Measurements from ENCODE around the gene PNMA6E. TPM values are rescaled to one million over a fixed set of nuclear protein-coding genes. Genes with fewer than 3 reads are reported as not detected.

The PNMA6E gene
- not detected for polyA plus RNA-seq (2012; ENCODE audit: low read depth, missing spikeins)

DNA sequence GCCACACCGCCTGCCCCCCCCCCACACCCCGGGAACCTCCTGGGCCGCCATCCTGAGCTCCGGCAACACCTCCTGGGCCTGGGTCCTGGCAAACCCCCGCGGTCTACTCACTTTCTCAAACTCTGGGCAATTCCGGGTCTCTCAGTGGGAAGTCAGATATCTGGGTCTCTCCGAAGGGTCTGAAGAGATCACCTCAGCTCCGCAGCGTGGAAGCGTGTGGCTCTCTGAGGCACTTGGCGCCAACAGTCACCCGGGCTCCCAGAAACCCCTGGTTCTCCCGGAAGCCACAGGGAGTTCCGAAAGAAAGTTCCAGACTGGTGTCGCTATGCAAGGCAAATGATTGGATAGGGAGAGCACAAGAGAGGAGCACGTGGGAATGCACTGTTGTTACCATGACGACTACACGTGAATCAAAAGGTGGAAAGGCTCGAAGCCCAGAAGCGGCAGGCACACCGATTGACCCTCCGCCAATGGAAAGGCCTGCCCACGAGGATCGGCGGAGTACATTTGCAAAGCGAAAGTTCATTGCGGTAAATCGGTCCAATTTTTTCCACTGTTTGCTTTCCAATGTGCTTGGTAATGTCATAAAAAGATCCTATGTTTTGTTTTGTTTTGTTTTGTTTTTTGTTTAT, at the start of gene PNMA6E:
Gene PNMA6E, minus strand, starts transcription at position 218 of the 632 bp plus-strand sequence. CDS start 2,501 bp downstream, outside the sequence.
- DNase-seq (ENCODE audit: insufficient read length, low spot score) (no peak), FAIRE-seq (no peak)
- TF ChIP-seq POLR2A (IDR thresholded peaks at IDR 0.05; ENCODE audit: low read depth, low read length) (no peak), TAF1 (IDR thresholded peaks at IDR 0.05; ENCODE audit: low read depth, low read length) (no peak), POLR2AphosphoS5 (IDR thresholded peaks at IDR 0.05; ENCODE audit: low read depth, low read length) (no peak), POU2F2 (IDR thresholded peaks at IDR 0.05; ENCODE audit: low read depth, low read length) (no peak), PAX5 (IDR thresholded peaks at IDR 0.05; ENCODE audit: insufficient read depth, low read length, severe bottlenecking) (no peak)

DNA sequence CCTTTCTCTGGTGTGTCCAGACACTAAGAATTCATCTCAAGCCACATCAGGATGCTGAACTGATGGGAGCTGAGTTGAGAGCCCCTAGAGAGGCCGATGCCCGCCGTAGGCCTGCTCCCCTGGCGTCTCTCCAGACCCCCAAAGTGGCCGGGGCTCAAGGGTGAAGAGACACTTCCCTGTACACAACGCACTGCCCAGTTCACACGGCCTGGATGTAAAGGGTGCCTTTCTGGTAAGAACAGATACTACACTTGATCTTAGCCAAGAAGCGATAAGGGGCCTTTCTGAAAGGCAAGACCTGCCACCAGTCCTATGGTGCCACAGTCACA, 49.8 kb upstream of the PNMA6E start:
- TF ChIP-seq PAX5 (IDR thresholded peaks at IDR 0.05; ENCODE audit: insufficient read depth, low read length, severe bottlenecking): no peak
- no peak for TF ChIP-seq POU2F2 (IDR thresholded peaks at IDR 0.05; ENCODE audit: low read depth, low read length)
- TF ChIP-seq POLR2A (IDR thresholded peaks at IDR 0.05; ENCODE audit: low read depth, low read length): no peak
- no peak for TF ChIP-seq POLR2AphosphoS5 (IDR thresholded peaks at IDR 0.05; ENCODE audit: low read depth, low read length)
- TF ChIP-seq TAF1 (IDR thresholded peaks at IDR 0.05; ENCODE audit: low read depth, low read length): no peak
- TF ChIP-seq SPI1 (IDR thresholded peaks at IDR 0.05; ENCODE audit: low read depth, low read length): no peak
- FAIRE-seq (no peak), DNase-seq (ENCODE audit: insufficient read length, low spot score) (no peak)

DNA sequence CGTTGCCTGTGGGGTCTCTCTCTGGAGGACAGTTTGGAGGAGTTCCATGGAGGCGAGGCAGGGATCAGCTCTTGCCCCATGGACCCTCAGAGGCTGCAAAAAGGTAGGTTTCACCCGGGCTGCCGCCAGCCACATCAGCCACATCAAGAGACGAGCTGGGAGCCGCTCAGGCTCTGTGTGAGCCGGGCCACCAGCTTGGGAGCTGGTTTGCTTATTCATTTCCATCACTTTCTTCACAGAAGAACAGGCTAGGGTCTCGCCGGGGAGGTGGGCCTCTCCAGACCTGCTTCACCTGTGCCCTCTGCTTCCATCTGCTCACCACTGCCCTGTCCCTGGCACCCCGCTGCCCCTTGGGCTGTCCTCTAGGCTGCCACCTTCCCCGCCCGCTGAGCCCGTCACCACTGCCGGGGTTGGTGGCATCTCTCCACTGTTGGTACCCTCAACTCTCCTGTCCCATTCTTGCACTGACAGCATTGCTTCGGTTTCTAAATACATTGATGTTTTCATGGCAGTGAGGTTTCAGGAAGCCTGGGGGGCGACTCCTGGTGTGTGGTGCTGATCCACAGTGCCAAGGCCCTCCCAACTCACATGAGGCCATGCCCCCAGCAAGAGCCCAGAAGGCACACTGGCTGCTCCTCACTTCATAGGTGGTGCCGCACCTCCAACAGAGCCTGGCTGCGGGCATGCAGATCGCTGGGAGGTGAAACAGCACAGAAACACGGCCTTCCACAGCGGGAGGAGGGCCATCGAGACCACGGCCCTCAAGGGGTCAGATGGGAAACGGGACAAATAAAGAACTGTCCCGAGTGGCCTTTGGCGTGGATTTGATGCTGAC, 49.2 kb upstream of the PNMA6E start:
- no peak for DNase-seq (ENCODE audit: insufficient read length, low spot score)
- TF ChIP-seq TAF1 (IDR thresholded peaks at IDR 0.05; ENCODE audit: low read depth, low read length) (no peak), PAX5 (IDR thresholded peaks at IDR 0.05; ENCODE audit: insufficient read depth, low read length, severe bottlenecking) (no peak), POU2F2 (IDR thresholded peaks at IDR 0.05; ENCODE audit: low read depth, low read length) (no peak), POLR2AphosphoS5 (IDR thresholded peaks at IDR 0.05; ENCODE audit: low read depth, low read length) (no peak), POLR2A (IDR thresholded peaks at IDR 0.05; ENCODE audit: low read depth, low read length) (no peak), SPI1 (IDR thresholded peaks at IDR 0.05; ENCODE audit: low read depth, low read length) (no peak)
- no peak for FAIRE-seq

DNA sequence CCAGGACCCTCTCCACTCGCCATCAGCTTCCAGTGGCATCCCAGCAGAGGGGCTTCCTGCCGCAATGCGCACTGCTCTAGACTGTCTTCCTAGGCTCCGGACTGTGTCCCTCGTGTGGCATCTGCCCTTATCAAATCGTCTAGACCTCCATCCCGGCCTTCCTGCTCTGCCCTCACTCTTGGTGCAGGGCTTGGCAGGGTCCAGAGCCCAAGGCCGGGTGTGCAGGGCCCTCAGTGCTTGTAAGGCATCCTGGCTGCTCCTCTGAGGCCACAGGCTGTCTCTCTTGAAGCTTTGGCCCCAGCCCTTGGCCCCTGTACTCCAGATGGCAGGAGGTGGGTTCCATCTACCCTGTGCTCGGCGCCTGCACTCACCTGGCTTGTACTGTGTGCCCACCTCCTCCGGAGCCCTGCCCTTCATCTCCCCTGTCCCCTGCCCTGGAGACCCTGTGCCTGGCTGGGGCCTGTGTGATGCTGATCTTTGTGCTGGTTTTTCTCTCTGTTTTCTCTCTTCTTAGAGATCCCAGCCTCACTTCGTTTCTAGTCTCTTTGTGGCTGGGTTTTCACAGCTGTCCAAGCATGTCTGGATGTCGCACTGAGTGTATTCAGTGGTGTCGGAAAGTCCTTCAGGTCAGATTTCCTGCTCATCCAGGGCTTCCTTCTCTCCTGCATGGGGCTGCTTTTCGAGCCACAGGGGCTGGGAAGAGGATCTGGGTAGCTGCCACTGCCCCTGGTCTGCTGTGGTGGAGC, 48.4 kb upstream of the PNMA6E start:
- TF ChIP-seq POLR2AphosphoS5 (IDR thresholded peaks at IDR 0.05; ENCODE audit: low read depth, low read length) (no peak), PAX5 (IDR thresholded peaks at IDR 0.05; ENCODE audit: insufficient read depth, low read length, severe bottlenecking) (no peak), POU2F2 (IDR thresholded peaks at IDR 0.05; ENCODE audit: low read depth, low read length) (no peak), POLR2A (IDR thresholded peaks at IDR 0.05; ENCODE audit: low read depth, low read length) (no peak), SPI1 (IDR thresholded peaks at IDR 0.05; ENCODE audit: low read depth, low read length) (no peak), TAF1 (IDR thresholded peaks at IDR 0.05; ENCODE audit: low read depth, low read length) (no peak)
- no peak for DNase-seq (ENCODE audit: insufficient read length, low spot score)
- no peak for FAIRE-seq

DNA sequence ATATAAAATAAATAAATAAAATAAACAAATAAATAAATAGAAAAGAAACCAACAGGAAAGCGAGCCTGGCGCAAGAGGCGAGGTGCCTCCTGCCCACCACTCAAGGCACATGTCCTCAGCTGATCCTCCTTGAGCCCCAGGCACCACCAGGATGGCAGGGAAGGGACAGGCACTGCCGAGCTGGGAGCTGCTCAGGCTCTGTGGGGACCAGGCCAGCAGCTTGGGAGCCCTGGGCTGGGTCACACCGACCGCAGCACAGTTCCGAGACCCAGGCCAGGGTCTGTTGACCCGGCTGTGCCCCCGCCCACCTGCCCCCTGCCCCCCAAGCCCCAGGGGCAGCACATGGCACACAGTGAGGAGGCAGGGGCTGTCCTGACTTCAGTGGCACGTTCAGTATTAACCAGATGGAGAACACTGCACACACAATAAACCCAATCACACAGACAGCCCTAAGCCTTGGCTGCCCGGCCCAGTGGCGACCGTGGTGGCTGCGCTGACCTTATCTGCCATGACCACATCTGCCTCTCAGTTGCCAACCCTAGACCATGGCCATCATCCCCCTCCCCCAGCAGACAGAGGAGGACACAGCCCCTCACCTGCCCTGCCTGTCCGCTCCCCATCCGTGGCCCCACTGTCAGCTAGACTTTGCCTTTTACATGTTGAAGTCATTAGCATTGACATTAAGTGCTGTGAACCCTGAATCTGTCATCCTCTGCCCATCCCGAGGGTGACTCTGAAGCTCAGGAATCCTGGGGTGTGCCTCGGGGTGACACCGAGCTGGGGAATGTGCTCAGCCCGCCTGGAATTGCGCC, 47.6 kb upstream of the PNMA6E start:
- DNase-seq (ENCODE audit: insufficient read length, low spot score): no peak

DNA sequence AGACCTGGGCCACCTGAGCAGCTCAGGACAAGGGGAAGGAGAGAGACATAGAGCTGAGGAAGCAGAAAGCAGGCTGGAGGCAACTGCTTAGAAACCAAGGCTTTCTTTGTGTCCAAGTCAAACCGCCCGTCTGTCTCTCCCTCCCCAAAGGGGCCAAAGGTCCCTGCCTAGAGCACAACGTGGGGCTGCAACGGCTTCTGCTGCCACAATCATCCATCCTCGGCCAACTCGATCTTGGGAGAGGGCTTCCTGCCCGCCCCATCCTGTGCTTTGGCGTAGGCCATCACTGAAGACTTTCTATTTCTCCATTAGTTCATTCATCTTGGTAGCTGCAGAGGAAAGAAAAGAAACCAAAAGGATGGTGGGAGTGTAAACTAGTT, 46.4 kb upstream of the PNMA6E start:
- FAIRE-seq (no peak), DNase-seq (ENCODE audit: insufficient read length, low spot score) (no peak)
- no peak for TF ChIP-seq POLR2A (IDR thresholded peaks at IDR 0.05; ENCODE audit: low read depth, low read length)

More for the DNA sequence above, 47.6 kb upstream of the PNMA6E start:
- TF ChIP-seq POLR2AphosphoS5 (IDR thresholded peaks at IDR 0.05; ENCODE audit: low read depth, low read length): no peak
- TF ChIP-seq TAF1 (IDR thresholded peaks at IDR 0.05; ENCODE audit: low read depth, low read length): no peak
- no peak for TF ChIP-seq POU2F2 (IDR thresholded peaks at IDR 0.05; ENCODE audit: low read depth, low read length)
- TF ChIP-seq POLR2A (IDR thresholded peaks at IDR 0.05; ENCODE audit: low read depth, low read length): no peak
- no peak for TF ChIP-seq SPI1 (IDR thresholded peaks at IDR 0.05; ENCODE audit: low read depth, low read length)
- TF ChIP-seq PAX5 (IDR thresholded peaks at IDR 0.05; ENCODE audit: insufficient read depth, low read length, severe bottlenecking): no peak
- no peak for FAIRE-seq

DNA sequence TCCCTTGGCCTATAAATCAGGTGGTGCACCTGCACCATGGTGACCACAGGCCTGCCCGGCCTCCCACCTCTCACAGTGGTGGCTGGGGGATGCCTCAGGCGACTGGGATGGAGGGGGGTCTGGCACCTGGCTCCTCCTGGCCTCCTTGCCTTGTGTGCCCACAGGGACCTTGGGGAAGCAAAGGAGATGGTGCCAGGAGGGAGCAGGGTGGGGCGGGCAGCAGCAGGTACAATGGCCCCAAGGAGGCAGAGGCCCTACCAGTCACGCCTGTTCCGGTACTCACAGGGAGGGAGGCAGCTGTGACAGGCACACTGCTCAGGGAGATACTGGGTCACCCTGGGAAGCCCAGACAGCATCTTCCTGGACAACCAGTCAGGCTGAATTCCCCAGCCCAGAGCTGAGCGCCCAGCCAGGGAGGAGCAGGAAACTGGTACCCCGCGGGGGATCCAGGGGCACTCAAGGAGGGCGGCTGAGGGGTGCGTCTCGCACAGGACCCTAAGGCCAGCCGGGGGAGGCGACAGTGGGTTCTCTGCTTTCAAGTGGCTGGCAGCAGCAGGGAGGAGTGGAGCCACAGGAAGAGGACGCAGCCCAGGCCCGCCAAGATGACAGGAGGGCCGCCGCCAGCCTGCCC, 45.9 kb upstream of the PNMA6E start:
- no peak for FAIRE-seq
- TF ChIP-seq SPI1 (IDR thresholded peaks at IDR 0.05; ENCODE audit: low read depth, low read length) (no peak), TAF1 (IDR thresholded peaks at IDR 0.05; ENCODE audit: low read depth, low read length) (no peak), POU2F2 (IDR thresholded peaks at IDR 0.05; ENCODE audit: low read depth, low read length) (no peak), POLR2AphosphoS5 (IDR thresholded peaks at IDR 0.05; ENCODE audit: low read depth, low read length) (no peak), PAX5 (IDR thresholded peaks at IDR 0.05; ENCODE audit: insufficient read depth, low read length, severe bottlenecking) (no peak)

DNA sequence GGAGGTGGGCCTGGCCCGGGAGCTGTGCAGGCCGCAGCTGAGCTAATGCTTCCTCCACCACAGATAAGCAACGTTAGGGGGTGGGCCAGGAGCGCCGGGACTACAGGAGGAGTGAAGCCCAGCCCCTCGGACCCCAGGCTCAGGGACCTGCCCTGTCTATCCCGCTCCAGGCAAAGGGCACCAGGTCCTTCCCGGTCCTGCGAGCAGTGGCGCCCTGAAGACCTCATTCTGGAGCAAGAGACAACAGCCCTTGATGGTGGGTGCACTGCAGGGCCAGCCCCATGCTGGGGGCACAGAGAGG, 45.4 kb upstream of the PNMA6E start:
- no peak for FAIRE-seq
- TF ChIP-seq POLR2AphosphoS5 (IDR thresholded peaks at IDR 0.05; ENCODE audit: low read depth, low read length): no peak
- no peak for TF ChIP-seq TAF1 (IDR thresholded peaks at IDR 0.05; ENCODE audit: low read depth, low read length)
- no peak for TF ChIP-seq PAX5 (IDR thresholded peaks at IDR 0.05; ENCODE audit: insufficient read depth, low read length, severe bottlenecking)
- TF ChIP-seq SPI1 (IDR thresholded peaks at IDR 0.05; ENCODE audit: low read depth, low read length): no peak
- no peak for TF ChIP-seq POLR2A (IDR thresholded peaks at IDR 0.05; ENCODE audit: low read depth, low read length)
- TF ChIP-seq POU2F2 (IDR thresholded peaks at IDR 0.05; ENCODE audit: low read depth, low read length): no peak
- DNase-seq (ENCODE audit: insufficient read length, low spot score): no peak

More for the DNA sequence above, 45.9 kb upstream of the PNMA6E start:
- no peak for DNase-seq (ENCODE audit: insufficient read length, low spot score)

Data from GM12891 (cell line).